C4-2B (cell line): ENCODE measurements around the gene ARHGEF16.

ENCODE experiments used
- CTCF ChIP-seq: fragments of 450-650 bp; conservative IDR thresholded peaks from 2 replicates; pipeline ENCODE4 v1.5.1; 2017; ENCODE audit warnings: mild to moderate bottlenecking
- ZFX ChIP-seq: fragments of 450-650 bp; IDR thresholded peaks from 2 replicates; pipeline ENCODE4 v1.6.1; 2017

- TF ChIP-seq CTCF = no peak
- TF ChIP-seq ZFX = no peak
Observed at GRCh38 chr1:3422638-3423037, 31.8 kb upstream of the ARHGEF16 start.
